Adrenal gland (tissue), 5 donors: ENCODE results near the gene LPIN1.

ENCODE experiments used
- CTCF ChIP-seq, 6 experiments: fragments of 450-650 bp in 4 of 6; fragments of 200-600 bp in 2 of 6; sonication (generic) in 1 of 6; IDR thresholded peaks; 1 replicate in 5 of 6; 2 replicates in 1 of 6; pipeline versions ENCODE4 v1.5.1 to v1.8.0; 2016 to 2021; ENCODE audit warnings: antibody characterized with exemption in 6 of 6, mild to moderate bottlenecking in 2 of 6, moderate library complexity in 1 of 6
- POLR2A ChIP-seq, 2 donors: fragments of 450-650 bp; IDR thresholded peaks; one replicate each; pipeline ENCODE4 v1.6.1; 2017; ENCODE audit warnings: antibody characterized with exemption in 2 of 2, mild to moderate bottlenecking in 2 of 2, moderate library complexity in 1 of 2
- donor health status: DM: no; HTN: no; CAD: no.

GRCh38 chr2:11786191-11786590 is 39.8 kb downstream of the LPIN1 start:
- no peak for TF ChIP-seq CTCF (IDR thresholded peaks at IDR 0.05)
- no peak for TF ChIP-seq POLR2A (IDR thresholded peaks at IDR 0.05)
